Measurements from ENCODE around the gene FAM184A. TPM values are rescaled to one million over a fixed set of nuclear protein-coding genes. Genes with fewer than 3 reads are reported as not detected.
A peak's percentile ranks its signal among the peaks of the same experiment; 100 is the strongest.

FAM184A gene
- polyA plus RNA-seq, 1 donor (not counting 4 experiments of a cell fraction or from before 2014, with no cell fraction given), result 0.20 TPM

- TF ChIP-seq CTCF (optimal IDR thresholded peaks at IDR 0.05 in 1 of 3, IDR thresholded peaks at IDR 0.05 in 1 of 3, conservative IDR thresholded peaks at IDR 0.05 in 1 of 3; ENCODE audit: extremely low read depth in 1 of 3, insufficient read depth in 2 of 3, low read length in 3 of 3) (no peak), EZH2 (IDR thresholded peaks at IDR 0.05; ENCODE audit: low read length) (no peak)
- peaks cover 5% of the 10 kb centered on the region for H3K79me2 ChIP-seq (ENCODE audit: control insufficient read depth, insufficient read depth, low read length)
- peak overlapping the region; percentile 87 for H3K9ac ChIP-seq (ENCODE audit: control insufficient read depth, extremely low read depth, insufficient read depth, low read length)
- H3K27ac ChIP-seq (ENCODE audit: control insufficient read depth, insufficient read depth, low read length), result peak overlapping the region; percentile 71
- FAIRE-seq, result no peak
- H3K27me3 ChIP-seq (ENCODE audit: control insufficient read depth, extremely low read depth, insufficient read depth, low read length), result no peaks in the 10 kb centered on the region
- no peaks in the 10 kb centered on the region for H4K20me1 ChIP-seq (ENCODE audit: control insufficient read depth, extremely low read depth, insufficient read depth, low read length)
- H3K36me3 ChIP-seq (ENCODE audit: control insufficient read depth in 2 of 2, extremely low read depth in 1 of 2, insufficient read depth in 2 of 2, low read length in 2 of 2), result peaks cover 0 to 2% of the 10 kb centered on the region in 2 experiments
- no peaks in the 10 kb centered on the region for H3K9me3 ChIP-seq (ENCODE audit: control insufficient read depth, low read depth, low read length)
- H3K4me2 ChIP-seq (ENCODE audit: control insufficient read depth, extremely low read depth, insufficient read depth, low read depth, low read length), result peak overlapping the region; percentile 68
- dilution Hi-C loops (cut with MboI; ENCODE audit: extremely low pct_ligation_motif_present, low sequenced_read_pairs), result no loop called here
- no peaks in the 10 kb centered on the region for H3K9me1 ChIP-seq (ENCODE audit: control insufficient read depth, extremely low read depth, insufficient read depth, low read length)
- peak overlapping the region; percentile 97 for H2AFZ ChIP-seq (ENCODE audit: control insufficient read depth, low read length)
- H3K4me1 ChIP-seq (ENCODE audit: control insufficient read depth, extremely low read depth, insufficient read depth, low read length), result peaks cover 5% of the 10 kb centered on the region
- H3K4me3 ChIP-seq (ENCODE audit: control insufficient read depth in 2 of 3, extremely low read depth in 1 of 3, insufficient read depth in 2 of 3, low read depth in 1 of 3, low read length in 3 of 3), result peak overlapping the region; percentile 69 to 94 (median 92)
- no peak for DNase-seq (ENCODE audit: low read depth, low spot score)
These were observed 143.2 kb downstream of the FAM184A start for GRCh38 chr6:118935331-118935668.

DNA sequence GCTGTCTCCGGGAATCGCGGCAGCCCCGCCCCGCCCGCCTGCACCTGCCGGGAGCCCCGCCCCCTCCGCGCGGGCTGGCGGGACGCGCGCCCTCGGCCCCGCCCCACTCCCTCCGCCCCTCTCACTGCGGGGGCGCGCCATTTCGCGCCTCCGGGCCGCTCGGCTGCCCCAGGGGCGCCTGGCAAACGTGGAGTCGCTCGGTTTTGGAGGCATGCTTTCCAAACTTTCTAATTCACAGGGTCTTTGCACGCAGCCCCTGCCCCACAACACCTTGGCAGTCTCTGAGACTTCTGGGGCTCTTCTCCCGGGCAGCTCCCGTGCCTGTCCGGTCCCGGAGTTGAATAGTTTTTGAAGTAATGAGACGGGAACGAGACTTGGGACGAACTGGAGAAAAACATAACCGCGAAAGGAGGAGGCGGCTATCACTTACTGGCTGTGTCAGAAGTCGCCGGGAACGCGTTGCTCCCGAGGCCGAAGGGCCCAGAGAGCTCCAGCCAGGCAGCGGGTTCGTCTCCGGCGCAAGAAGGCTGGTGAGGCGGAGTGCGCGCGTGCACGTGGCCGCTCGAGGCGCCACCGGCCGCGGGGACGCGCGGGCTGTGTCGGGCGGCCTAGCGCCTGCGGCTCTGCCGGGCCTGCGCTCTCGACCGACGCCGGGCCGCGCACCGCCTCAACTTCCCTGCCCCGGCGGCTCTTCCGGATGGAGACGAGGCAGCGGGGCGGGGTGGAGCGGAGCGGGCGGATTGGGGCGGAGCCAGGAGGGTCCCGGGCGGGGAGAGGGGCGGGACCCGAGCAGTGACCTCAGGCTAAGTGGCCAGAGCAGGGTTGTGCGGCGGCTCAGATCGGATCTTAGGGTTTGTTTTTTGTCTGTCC lies 143.8 kb downstream of the FAM184A start, which contains the start of gene MCM9:
TSS of gene MCM9 (minus strand) at position 699 of the 870 bp plus-strand sequence. CDS start 3,436 bp downstream, outside the sequence.
- H3K27ac ChIP-seq (ENCODE audit: control insufficient read depth, insufficient read depth, low read length), result peak within 1 kb of the TSS; percentile 71
- H3K4me1 ChIP-seq (ENCODE audit: control insufficient read depth, extremely low read depth, insufficient read depth, low read length), result peaks cover 5% of the 10 kb centered on the region
- no peaks in the 10 kb centered on the region for H3K9me1 ChIP-seq (ENCODE audit: control insufficient read depth, extremely low read depth, insufficient read depth, low read length)
- peak within 1 kb of the TSS; percentile 87 for H3K9ac ChIP-seq (ENCODE audit: control insufficient read depth, extremely low read depth, insufficient read depth, low read length)
- DNase-seq (ENCODE audit: low read depth, low spot score), result no peak
- H3K4me2 ChIP-seq (ENCODE audit: control insufficient read depth, extremely low read depth, insufficient read depth, low read depth, low read length), result peak within 1 kb of the TSS; percentile 68
- H3K36me3 ChIP-seq (ENCODE audit: control insufficient read depth in 2 of 2, extremely low read depth in 1 of 2, insufficient read depth in 2 of 2, low read length in 2 of 2), result peaks cover 0 to 2% of the 10 kb centered on the region in 2 experiments
- H2AFZ ChIP-seq (ENCODE audit: control insufficient read depth, low read length), result peak within 1 kb of the TSS; percentile 97
- peaks cover 5% of the 10 kb centered on the region for H3K79me2 ChIP-seq (ENCODE audit: control insufficient read depth, insufficient read depth, low read length)
- no peaks in the 10 kb centered on the region for H3K27me3 ChIP-seq (ENCODE audit: control insufficient read depth, extremely low read depth, insufficient read depth, low read length)
- H3K9me3 ChIP-seq (ENCODE audit: control insufficient read depth, low read depth, low read length), result no peaks in the 10 kb centered on the region
- FAIRE-seq, result peak; percentile 44
- dilution Hi-C loops (cut with MboI; ENCODE audit: extremely low pct_ligation_motif_present, low sequenced_read_pairs), result no loop called here
- H4K20me1 ChIP-seq (ENCODE audit: control insufficient read depth, extremely low read depth, insufficient read depth, low read length), result no peaks in the 10 kb centered on the region
- peak within 1 kb of the TSS; percentile 69 to 94 (median 92) for H3K4me3 ChIP-seq (ENCODE audit: control insufficient read depth in 2 of 3, extremely low read depth in 1 of 3, insufficient read depth in 2 of 3, low read depth in 1 of 3, low read length in 3 of 3)
- no peak for TF ChIP-seq EZH2 (IDR thresholded peaks at IDR 0.05; ENCODE audit: low read length)
- no peak for TF ChIP-seq CTCF (optimal IDR thresholded peaks at IDR 0.05 in 1 of 3, IDR thresholded peaks at IDR 0.05 in 1 of 3, conservative IDR thresholded peaks at IDR 0.05 in 1 of 3; ENCODE audit: extremely low read depth in 1 of 3, insufficient read depth in 2 of 3, low read length in 3 of 3)

Data from keratinocyte (primary cell).